Activated effector memory CD4-positive, alpha-beta T cell treated with Interleukin-2 at 50 U/mL for 16 hours (primary cell): Measurements from ENCODE around the gene TTI1.

Source experiments
- DNase-seq: peaks from one replicate; pipeline ENCODE4 v3.0.0-alpha.2; 2020

The TTI1 gene

GRCh38 chr20:37958856-37959520, 74.3 kb downstream of the TTI1 start:
- no peak for DNase-seq

GRCh38 chr20:37956107-37956585, 77.1 kb downstream of the TTI1 start:
- DNase-seq = no peak

GRCh38 chr20:37955511-37955910, 77.7 kb downstream of the TTI1 start:
- no peak for DNase-seq

GRCh38 chr20:37954626-37955025, 78.6 kb downstream of the TTI1 start:
- DNase-seq = no peak

GRCh38 chr20:37954190-37954589, 79.1 kb downstream of the TTI1 start:
- DNase-seq = no peak

GRCh38 chr20:37948956-37949355, 84.3 kb downstream of the TTI1 start:
- no peak for DNase-seq

- no peak for DNase-seq
Observed at GRCh38 chr20:37947943-37948342, 85.3 kb downstream of the TTI1 start.

- no peak for DNase-seq
Observed at GRCh38 chr20:37946946-37947345, 86.3 kb downstream of the TTI1 start.

- DNase-seq = no peak
Observed at GRCh38 chr20:37945091-37945547, 88.1 kb downstream of the TTI1 start.

GRCh38 chr20:37944456-37944981, 88.7 kb downstream of the TTI1 start:
- no peak for DNase-seq

- no peak for DNase-seq
Observed at GRCh38 chr20:37943501-37944455, 89.5 kb downstream of the TTI1 start.

- no peak for DNase-seq
Observed at GRCh38 chr20:37943033-37943432, 90.2 kb downstream of the TTI1 start.

GRCh38 chr20:37941992-37942391, 91.3 kb downstream of the TTI1 start:
- no peak for DNase-seq

GRCh38 chr20:37941332-37941731, 91.9 kb downstream of the TTI1 start:
- DNase-seq = no peak

- no peak for DNase-seq
Observed at GRCh38 chr20:37940858-37941257, 92.4 kb downstream of the TTI1 start.

- no peak for DNase-seq
Observed at GRCh38 chr20:37939701-37940560, 93.3 kb downstream of the TTI1 start.

- DNase-seq = no peak
Observed at GRCh38 chr20:37938954-37939353, 94.3 kb downstream of the TTI1 start.

- DNase-seq = no peak
Observed at GRCh38 chr20:37938181-37938750, 95.0 kb downstream of the TTI1 start.

- no peak for DNase-seq
Observed at GRCh38 chr20:37937686-37938085, 95.6 kb downstream of the TTI1 start.

- no peak for DNase-seq
Observed at GRCh38 chr20:37936451-37936850, 96.8 kb downstream of the TTI1 start.

- no peak for DNase-seq
Observed at GRCh38 chr20:37936041-37936440, 97.2 kb downstream of the TTI1 start.

- DNase-seq = no peak
Observed at GRCh38 chr20:37935435-37935834, 97.8 kb downstream of the TTI1 start.
